Measurements from ENCODE around the gene PKP1.

The PKP1 gene

DNA sequence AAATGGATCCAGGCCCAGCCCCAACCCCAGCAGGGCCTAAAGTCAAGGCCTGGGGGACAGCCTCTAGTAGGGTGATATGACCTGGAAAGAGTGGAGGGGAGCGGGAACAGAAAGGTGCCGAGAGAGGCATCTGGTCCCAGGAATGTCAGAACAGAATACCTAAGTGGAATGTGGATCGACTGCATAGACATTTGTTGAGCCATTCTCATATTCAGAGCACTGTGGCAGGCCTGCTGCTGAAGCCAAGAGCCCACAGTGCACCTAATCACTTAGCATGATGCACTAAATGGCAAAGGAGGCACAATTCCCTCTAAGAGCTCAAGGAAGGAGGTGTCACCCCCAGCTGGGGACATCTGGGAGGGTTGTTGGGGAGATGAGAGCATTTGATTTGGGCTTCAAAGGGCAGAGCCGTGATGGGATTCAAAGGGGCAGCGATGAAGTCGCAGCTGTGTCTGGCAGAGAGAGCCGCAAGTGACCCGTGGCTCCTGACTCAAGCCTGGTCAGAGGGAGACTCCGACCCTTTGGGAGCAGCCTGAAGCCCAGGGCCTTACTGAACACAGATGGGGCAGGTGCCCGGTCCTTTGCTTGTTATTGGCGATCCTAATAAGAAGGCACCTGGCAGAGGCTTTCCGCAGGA is 8.6 kb upstream of the PKP1 start:
- TF ChIP-seq, protein P1, sequence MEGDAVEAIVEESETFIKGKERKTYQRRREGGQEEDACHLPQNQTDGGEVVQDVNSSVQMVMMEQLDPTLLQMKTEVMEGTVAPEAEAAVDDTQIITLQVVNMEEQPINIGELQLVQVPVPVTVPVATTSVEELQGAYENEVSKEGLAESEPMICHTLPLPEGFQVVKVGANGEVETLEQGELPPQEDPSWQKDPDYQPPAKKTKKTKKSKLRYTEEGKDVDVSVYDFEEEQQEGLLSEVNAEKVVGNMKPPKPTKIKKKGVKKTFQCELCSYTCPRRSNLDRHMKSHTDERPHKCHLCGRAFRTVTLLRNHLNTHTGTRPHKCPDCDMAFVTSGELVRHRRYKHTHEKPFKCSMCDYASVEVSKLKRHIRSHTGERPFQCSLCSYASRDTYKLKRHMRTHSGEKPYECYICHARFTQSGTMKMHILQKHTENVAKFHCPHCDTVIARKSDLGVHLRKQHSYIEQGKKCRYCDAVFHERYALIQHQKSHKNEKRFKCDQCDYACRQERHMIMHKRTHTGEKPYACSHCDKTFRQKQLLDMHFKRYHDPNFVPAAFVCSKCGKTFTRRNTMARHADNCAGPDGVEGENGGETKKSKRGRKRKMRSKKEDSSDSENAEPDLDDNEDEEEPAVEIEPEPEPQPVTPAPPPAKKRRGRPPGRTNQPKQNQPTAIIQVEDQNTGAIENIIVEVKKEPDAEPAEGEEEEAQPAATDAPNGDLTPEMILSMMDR (IDR thresholded peaks at IDR 0.05; ENCODE audit: low read depth, low read length) = no peak
- H3K4me3 ChIP-seq (ENCODE audit: low read depth, low read length) = no peak overlapping the region

GRCh38 chr1:201275253-201275666 is 8.0 kb upstream of the PKP1 start:
- TF ChIP-seq, protein P1 (IDR thresholded peaks at IDR 0.05; ENCODE audit: low read depth, low read length) = no peak
- no peak overlapping the region for H3K4me3 ChIP-seq (ENCODE audit: low read depth, low read length)

DNA sequence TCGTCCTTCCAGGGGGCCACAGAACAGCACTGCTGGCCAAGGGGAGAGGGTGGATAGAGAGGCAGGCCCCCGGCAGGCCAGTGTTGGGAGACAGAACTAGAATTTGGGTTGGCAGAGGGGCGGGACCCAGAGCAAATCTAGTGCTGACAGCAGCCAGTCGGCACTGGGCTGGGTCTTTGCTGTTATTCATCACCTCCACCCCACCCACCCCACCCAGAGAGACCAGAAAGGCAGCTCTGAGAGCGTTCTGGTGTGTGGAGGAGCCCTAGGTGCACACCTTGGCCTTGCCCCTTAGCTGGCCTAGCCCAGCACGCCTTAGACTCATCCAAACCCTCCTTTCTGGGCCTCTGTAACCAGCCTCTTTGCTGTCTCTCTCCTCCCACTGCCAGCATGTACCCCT is 6.4 kb upstream of the PKP1 start:
- TF ChIP-seq, protein P1 (IDR thresholded peaks at IDR 0.05; ENCODE audit: low read depth, low read length) = no peak
- H3K4me3 ChIP-seq (ENCODE audit: low read depth, low read length) = no peak overlapping the region

GRCh38 chr1:201277441-201277840 is 5.9 kb upstream of the PKP1 start:
- TF ChIP-seq, protein P1 (IDR thresholded peaks at IDR 0.05; ENCODE audit: low read depth, low read length) = no peak
- H3K4me3 ChIP-seq (ENCODE audit: low read depth, low read length) = no peak overlapping the region

GRCh38 chr1:201279313-201279712 is 4.0 kb upstream of the PKP1 start:
- TF ChIP-seq, protein P1 (IDR thresholded peaks at IDR 0.05; ENCODE audit: low read depth, low read length) = no peak
- H3K4me3 ChIP-seq (ENCODE audit: low read depth, low read length) = no peak overlapping the region

GRCh38 chr1:201280884-201281283 is 2.4 kb upstream of the PKP1 start:
- no peak overlapping the region for H3K4me3 ChIP-seq (ENCODE audit: low read depth, low read length)
- TF ChIP-seq, protein P1 (IDR thresholded peaks at IDR 0.05; ENCODE audit: low read depth, low read length) = no peak

- no peak overlapping the region for H3K4me3 ChIP-seq (ENCODE audit: low read depth, low read length)
- TF ChIP-seq, protein P1 (IDR thresholded peaks at IDR 0.05; ENCODE audit: low read depth, low read length) = no peak
Measured at GRCh38 chr1:201281573-201281972, 1.7 kb upstream of the PKP1 start.
